Activated naive CD8-positive, alpha-beta T cell (primary cell): ENCODE results near the gene COBLL1.

ENCODE experiments used
- H3K27ac Mint-ChIP-seq: one replicate; pipeline ENCODE4 v1.8.0; 2021; ENCODE audit warnings: mixed read lengths
- H3K27me3 Mint-ChIP-seq: one replicate; pipeline ENCODE4 v1.8.0; 2021; ENCODE audit warnings: mixed read lengths
- H3K36me3 Mint-ChIP-seq: one replicate; pipeline ENCODE4 v1.8.0; 2021; ENCODE audit warnings: mixed read lengths
- H3K4me1 Mint-ChIP-seq: one replicate; pipeline ENCODE4 v1.8.0; 2021; ENCODE audit warnings: low read depth, mixed read lengths
- H3K4me3 Mint-ChIP-seq: one replicate; pipeline ENCODE4 v1.8.0; 2021; ENCODE audit warnings: mild to moderate bottlenecking, mixed read lengths
- H3K9me3 Mint-ChIP-seq: one replicate; pipeline ENCODE4 v1.8.0; 2021; ENCODE audit warnings: low read depth, mixed read lengths

COBLL1 gene

GRCh38 chr2:164693834-164694233, 147.8 kb downstream of the COBLL1 start:
- H3K27ac Mint-ChIP-seq, result no peak overlapping the region
- no peaks in the 10 kb centered on the region for H3K36me3 Mint-ChIP-seq
- H3K4me1 Mint-ChIP-seq, result no peaks in the 10 kb centered on the region
- H3K9me3 Mint-ChIP-seq, result no peaks in the 10 kb centered on the region
- no peak overlapping the region for H3K4me3 Mint-ChIP-seq
- H3K27me3 Mint-ChIP-seq, result no peaks in the 10 kb centered on the region

- no peak overlapping the region for H3K4me3 Mint-ChIP-seq
- no peak overlapping the region for H3K27ac Mint-ChIP-seq
- no peaks in the 10 kb centered on the region for H3K9me3 Mint-ChIP-seq
- no peaks in the 10 kb centered on the region for H3K4me1 Mint-ChIP-seq
- no peaks in the 10 kb centered on the region for H3K36me3 Mint-ChIP-seq
- H3K27me3 Mint-ChIP-seq, result no peaks in the 10 kb centered on the region
Observed at GRCh38 chr2:164693390-164693789, 148.2 kb downstream of the COBLL1 start.

GRCh38 chr2:164692958-164693357, 148.7 kb downstream of the COBLL1 start:
- Mint-ChIP-seq H3K27ac (no peak overlapping the region), H3K36me3 (no peaks in the 10 kb centered on the region), H3K4me3 (no peak overlapping the region)

GRCh38 chr2:164692114-164692513, 149.5 kb downstream of the COBLL1 start:
- H3K27ac Mint-ChIP-seq, result no peak overlapping the region
- no peaks in the 10 kb centered on the region for H3K27me3 Mint-ChIP-seq
- no peak overlapping the region for H3K4me3 Mint-ChIP-seq
- H3K4me1 Mint-ChIP-seq, result no peaks in the 10 kb centered on the region
- no peaks in the 10 kb centered on the region for H3K36me3 Mint-ChIP-seq
- H3K9me3 Mint-ChIP-seq, result no peaks in the 10 kb centered on the region

More at GRCh38 chr2:164692958-164693357, 148.7 kb downstream of the COBLL1 start:
- H3K9me3 Mint-ChIP-seq, result no peaks in the 10 kb centered on the region
- H3K27me3 Mint-ChIP-seq, result no peaks in the 10 kb centered on the region
- no peaks in the 10 kb centered on the region for H3K4me1 Mint-ChIP-seq

GRCh38 chr2:164691346-164691887, 150.2 kb downstream of the COBLL1 start:
- no peaks in the 10 kb centered on the region for H3K9me3 Mint-ChIP-seq
- H3K4me3 Mint-ChIP-seq, result no peak overlapping the region
- no peaks in the 10 kb centered on the region for H3K36me3 Mint-ChIP-seq
- no peak overlapping the region for H3K27ac Mint-ChIP-seq
- H3K27me3 Mint-ChIP-seq, result no peaks in the 10 kb centered on the region
- no peaks in the 10 kb centered on the region for H3K4me1 Mint-ChIP-seq

GRCh38 chr2:164690361-164690760, 151.3 kb downstream of the COBLL1 start:
- no peak overlapping the region for H3K27ac Mint-ChIP-seq
- H3K27me3 Mint-ChIP-seq, result no peaks in the 10 kb centered on the region
- no peaks in the 10 kb centered on the region for H3K9me3 Mint-ChIP-seq
- no peaks in the 10 kb centered on the region for H3K36me3 Mint-ChIP-seq
- H3K4me3 Mint-ChIP-seq, result no peak overlapping the region
- no peaks in the 10 kb centered on the region for H3K4me1 Mint-ChIP-seq

- Mint-ChIP-seq H3K27me3 (no peaks in the 10 kb centered on the region), H3K36me3 (no peaks in the 10 kb centered on the region), H3K4me1 (no peaks in the 10 kb centered on the region), H3K9me3 (no peaks in the 10 kb centered on the region), H3K4me3 (no peak overlapping the region), H3K27ac (no peak overlapping the region)
Observed at GRCh38 chr2:164688896-164689419, 152.7 kb downstream of the COBLL1 start.

GRCh38 chr2:164681009-164681408, 160.6 kb downstream of the COBLL1 start:
- H3K27me3 Mint-ChIP-seq, result no peaks in the 10 kb centered on the region
- H3K27ac Mint-ChIP-seq, result no peak overlapping the region
- no peaks in the 10 kb centered on the region for H3K4me1 Mint-ChIP-seq
- H3K9me3 Mint-ChIP-seq, result no peaks in the 10 kb centered on the region
- H3K4me3 Mint-ChIP-seq, result no peak overlapping the region
- no peaks in the 10 kb centered on the region for H3K36me3 Mint-ChIP-seq

- no peaks in the 10 kb centered on the region for H3K27me3 Mint-ChIP-seq
Observed at GRCh38 chr2:164678631-164679149, 162.9 kb downstream of the COBLL1 start.

GRCh38 chr2:164677733-164678132, 163.9 kb downstream of the COBLL1 start:
- no peaks in the 10 kb centered on the region for H3K9me3 Mint-ChIP-seq
- H3K27ac Mint-ChIP-seq, result no peak overlapping the region
- no peaks in the 10 kb centered on the region for H3K4me1 Mint-ChIP-seq
- no peak overlapping the region for H3K4me3 Mint-ChIP-seq
- H3K36me3 Mint-ChIP-seq, result no peaks in the 10 kb centered on the region
- H3K27me3 Mint-ChIP-seq, result no peaks in the 10 kb centered on the region

More at GRCh38 chr2:164678631-164679149, 162.9 kb downstream of the COBLL1 start:
- no peaks in the 10 kb centered on the region for H3K4me1 Mint-ChIP-seq
- H3K4me3 Mint-ChIP-seq, result no peak overlapping the region
- no peaks in the 10 kb centered on the region for H3K36me3 Mint-ChIP-seq
- H3K27ac Mint-ChIP-seq, result no peak overlapping the region
- H3K9me3 Mint-ChIP-seq, result no peaks in the 10 kb centered on the region

- H3K27ac Mint-ChIP-seq, result no peak overlapping the region
- no peaks in the 10 kb centered on the region for H3K9me3 Mint-ChIP-seq
- H3K27me3 Mint-ChIP-seq, result no peaks in the 10 kb centered on the region
- no peaks in the 10 kb centered on the region for H3K36me3 Mint-ChIP-seq
- no peaks in the 10 kb centered on the region for H3K4me1 Mint-ChIP-seq
- no peak overlapping the region for H3K4me3 Mint-ChIP-seq
Observed at GRCh38 chr2:164677271-164677670, 164.4 kb downstream of the COBLL1 start.

- no peaks in the 10 kb centered on the region for H3K27me3 Mint-ChIP-seq
Observed at GRCh38 chr2:164675687-164676086, 165.9 kb downstream of the COBLL1 start.

GRCh38 chr2:164675027-164675426, 166.6 kb downstream of the COBLL1 start:
- Mint-ChIP-seq H3K9me3 (no peaks in the 10 kb centered on the region), H3K4me1 (no peaks in the 10 kb centered on the region), H3K4me3 (no peak overlapping the region), H3K27me3 (no peaks in the 10 kb centered on the region), H3K36me3 (no peaks in the 10 kb centered on the region), H3K27ac (no peak overlapping the region)

More at GRCh38 chr2:164675687-164676086, 165.9 kb downstream of the COBLL1 start:
- Mint-ChIP-seq H3K4me1 (no peaks in the 10 kb centered on the region), H3K27ac (no peak overlapping the region), H3K9me3 (no peaks in the 10 kb centered on the region), H3K4me3 (no peak overlapping the region), H3K36me3 (no peaks in the 10 kb centered on the region)

- no peaks in the 10 kb centered on the region for H3K36me3 Mint-ChIP-seq
- H3K4me3 Mint-ChIP-seq, result no peak overlapping the region
- H3K9me3 Mint-ChIP-seq, result no peaks in the 10 kb centered on the region
- H3K4me1 Mint-ChIP-seq, result no peaks in the 10 kb centered on the region
- no peak overlapping the region for H3K27ac Mint-ChIP-seq
- H3K27me3 Mint-ChIP-seq, result no peaks in the 10 kb centered on the region
Observed at GRCh38 chr2:164671664-164672396, 169.8 kb downstream of the COBLL1 start.

- no peaks in the 10 kb centered on the region for H3K9me3 Mint-ChIP-seq
Observed at GRCh38 chr2:164669291-164669690, 172.3 kb downstream of the COBLL1 start.

More at GRCh38 chr2:164669291-164669690, 172.3 kb downstream of the COBLL1 start:
- Mint-ChIP-seq H3K27ac (no peak overlapping the region), H3K36me3 (no peaks in the 10 kb centered on the region), H3K27me3 (no peaks in the 10 kb centered on the region), H3K4me3 (no peak overlapping the region), H3K4me1 (no peaks in the 10 kb centered on the region)
